Measurements from ENCODE around the gene SND1.

- TF ChIP-seq CTCF (IDR thresholded peaks at IDR 0.05) (no peak), EZH2 (IDR thresholded peaks at IDR 0.05; ENCODE audit: borderline replicate concordance, insufficient read depth, low read depth, low read length, poor library complexity, severe bottlenecking) (no peak)
Measured at GRCh38 chr7:127891854-127892438, 240.0 kb downstream of the SND1 start.

Data from B cell (primary cell).